Renal cortex interstitium (tissue), 11 donors: ENCODE results near the gene DNM2. TPM values are rescaled to one million over a fixed set of nuclear protein-coding genes. Genes with fewer than 3 reads are reported as not detected.
"Not testable (repeated sequence)": the region's sequence is repeated elsewhere in the genome, so short reads cannot be mapped to it uniquely, and the experiment has no call there.

ENCODE experiments used
- DNase-seq, 11 donors: peaks; one replicate each; pipeline ENCODE4 v3.0.0-alpha.2; 2013; ENCODE audit warnings: low read depth in 9 of 11, low spot score in 4 of 11; ENCODE audit errors: extremely low read depth in 1 of 11
- polyA plus RNA-seq, 3 donors: library from polyadenylated mRNA; unstranded; fragments of 120-200 nt; gene quantifications; one replicate each; pipeline ENCODE4 v1.2.1, GENCODE V29; 2013; ENCODE audit not compliant: insufficient read length in 3 of 3

DNM2 gene
- polyA plus RNA-seq, 3 donors = 117 to 168 (median 128) TPM

GRCh38 chr19:10746437-10746836, 28.6 kb downstream of the DNM2 start:
- DNase-seq = not testable (repeated sequence)

GRCh38 chr19:10747271-10747670, 29.4 kb downstream of the DNM2 start:
- DNase-seq = no peak

GRCh38 chr19:10747674-10748073, 29.8 kb downstream of the DNM2 start:
- no peak for DNase-seq

GRCh38 chr19:10748195-10748926, 30.5 kb downstream of the DNM2 start:
- DNase-seq = no peak

GRCh38 chr19:10748927-10749434, 31.1 kb downstream of the DNM2 start:
- no peak for DNase-seq

- DNase-seq = no peak
Observed at GRCh38 chr19:10749435-10750384, 31.8 kb downstream of the DNM2 start.

- DNase-seq = no peak
Observed at GRCh38 chr19:10751109-10751953, 33.5 kb downstream of the DNM2 start.

- no peak for DNase-seq
Observed at GRCh38 chr19:10752237-10752912, 34.5 kb downstream of the DNM2 start.

- DNase-seq = no peak
Observed at GRCh38 chr19:10752913-10753704, 35.2 kb downstream of the DNM2 start.

- DNase-seq = no peak
Observed at GRCh38 chr19:10756371-10756770, 38.5 kb downstream of the DNM2 start.

GRCh38 chr19:10756791-10757190, 38.9 kb downstream of the DNM2 start:
- no peak for DNase-seq

GRCh38 chr19:10758050-10758449, 40.2 kb downstream of the DNM2 start:
- DNase-seq = not testable (repeated sequence)

- DNase-seq = no peak
Observed at GRCh38 chr19:10758978-10759377, 41.1 kb downstream of the DNM2 start.

GRCh38 chr19:10760273-10760944, 42.5 kb downstream of the DNM2 start:
- no peak for DNase-seq

- DNase-seq = no peak
Observed at GRCh38 chr19:10761443-10762250, 43.8 kb downstream of the DNM2 start.

- no peak for DNase-seq
Observed at GRCh38 chr19:10762656-10763055, 44.8 kb downstream of the DNM2 start.
